Upper lobe of left lung (tissue), 4 donors: ENCODE measurements around the gene SEZ6L.

Experiments used
- EP300 ChIP-seq, 4 donors: sonication (generic); formaldehyde crosslinking; IDR thresholded peaks; one replicate each; pipeline ENCODE4 v1.5.1; 2017; ENCODE audit warnings: antibody characterized with exemption in 4 of 4, control low read depth in 2 of 4
- POLR2A ChIP-seq, 4 donors: fragments of 450-650 bp; IDR thresholded peaks; one replicate each; pipeline ENCODE4 v1.5.1; 2016 to 2017; ENCODE audit warnings: antibody characterized with exemption in 4 of 4, mild to moderate bottlenecking in 2 of 4
- POLR2AphosphoS5 ChIP-seq, 2 donors: sonication (generic); formaldehyde crosslinking; IDR thresholded peaks; one replicate each; pipeline ENCODE4 v1.5.1; 2017; ENCODE audit warnings: antibody characterized with exemption in 2 of 2
- TF ChIP-seq, protein P1 (sequence below), 6 experiments: fragments of 450-650 bp in 4 of 6; fragments of 200-600 bp in 2 of 6; sonication (generic) in 2 of 6; IDR thresholded peaks; one replicate each; pipeline ENCODE4 v1.5.1; 2016 to 2019; ENCODE audit warnings: antibody characterized with exemption in 6 of 6

DNA sequence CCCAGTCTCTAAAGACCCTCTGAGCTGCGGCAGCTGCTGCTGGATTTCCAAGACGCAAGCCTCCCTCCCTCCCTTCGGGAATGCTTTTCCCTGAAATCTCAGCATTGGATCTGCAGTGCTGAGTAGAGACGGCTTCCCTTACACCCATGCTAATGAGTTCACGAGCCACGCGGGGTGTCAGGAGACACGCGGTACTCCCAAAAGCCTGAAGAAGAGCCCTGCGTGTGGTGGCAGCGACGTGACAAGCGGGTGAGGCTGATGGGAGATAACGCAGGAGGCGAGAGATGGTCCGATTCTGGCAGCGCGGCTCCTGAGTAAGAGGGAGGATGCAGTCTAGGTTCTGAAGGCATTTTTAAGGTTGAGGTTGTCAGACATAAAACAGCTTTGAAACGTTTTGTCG lies 185.4 kb downstream of the SEZ6L start:
- no peak for TF ChIP-seq POLR2A (IDR thresholded peaks at IDR 0.05)
- TF ChIP-seq, protein P1, sequence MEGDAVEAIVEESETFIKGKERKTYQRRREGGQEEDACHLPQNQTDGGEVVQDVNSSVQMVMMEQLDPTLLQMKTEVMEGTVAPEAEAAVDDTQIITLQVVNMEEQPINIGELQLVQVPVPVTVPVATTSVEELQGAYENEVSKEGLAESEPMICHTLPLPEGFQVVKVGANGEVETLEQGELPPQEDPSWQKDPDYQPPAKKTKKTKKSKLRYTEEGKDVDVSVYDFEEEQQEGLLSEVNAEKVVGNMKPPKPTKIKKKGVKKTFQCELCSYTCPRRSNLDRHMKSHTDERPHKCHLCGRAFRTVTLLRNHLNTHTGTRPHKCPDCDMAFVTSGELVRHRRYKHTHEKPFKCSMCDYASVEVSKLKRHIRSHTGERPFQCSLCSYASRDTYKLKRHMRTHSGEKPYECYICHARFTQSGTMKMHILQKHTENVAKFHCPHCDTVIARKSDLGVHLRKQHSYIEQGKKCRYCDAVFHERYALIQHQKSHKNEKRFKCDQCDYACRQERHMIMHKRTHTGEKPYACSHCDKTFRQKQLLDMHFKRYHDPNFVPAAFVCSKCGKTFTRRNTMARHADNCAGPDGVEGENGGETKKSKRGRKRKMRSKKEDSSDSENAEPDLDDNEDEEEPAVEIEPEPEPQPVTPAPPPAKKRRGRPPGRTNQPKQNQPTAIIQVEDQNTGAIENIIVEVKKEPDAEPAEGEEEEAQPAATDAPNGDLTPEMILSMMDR (IDR thresholded peaks at IDR 0.05), result no peak
- TF ChIP-seq POLR2AphosphoS5 (IDR thresholded peaks at IDR 0.05), result no peak
- TF ChIP-seq EP300 (IDR thresholded peaks at IDR 0.05), result no peak
